ENCODE measurements around the gene FCGR2B. TPM values are rescaled to one million over a fixed set of nuclear protein-coding genes. Genes with fewer than 3 reads are reported as not detected.

FCGR2B gene
- total and polyA plus RNA-seq, 2 donors (not counting 3 experiments of a cell fraction or from before 2014, with no cell fraction given): not detected

DNA sequence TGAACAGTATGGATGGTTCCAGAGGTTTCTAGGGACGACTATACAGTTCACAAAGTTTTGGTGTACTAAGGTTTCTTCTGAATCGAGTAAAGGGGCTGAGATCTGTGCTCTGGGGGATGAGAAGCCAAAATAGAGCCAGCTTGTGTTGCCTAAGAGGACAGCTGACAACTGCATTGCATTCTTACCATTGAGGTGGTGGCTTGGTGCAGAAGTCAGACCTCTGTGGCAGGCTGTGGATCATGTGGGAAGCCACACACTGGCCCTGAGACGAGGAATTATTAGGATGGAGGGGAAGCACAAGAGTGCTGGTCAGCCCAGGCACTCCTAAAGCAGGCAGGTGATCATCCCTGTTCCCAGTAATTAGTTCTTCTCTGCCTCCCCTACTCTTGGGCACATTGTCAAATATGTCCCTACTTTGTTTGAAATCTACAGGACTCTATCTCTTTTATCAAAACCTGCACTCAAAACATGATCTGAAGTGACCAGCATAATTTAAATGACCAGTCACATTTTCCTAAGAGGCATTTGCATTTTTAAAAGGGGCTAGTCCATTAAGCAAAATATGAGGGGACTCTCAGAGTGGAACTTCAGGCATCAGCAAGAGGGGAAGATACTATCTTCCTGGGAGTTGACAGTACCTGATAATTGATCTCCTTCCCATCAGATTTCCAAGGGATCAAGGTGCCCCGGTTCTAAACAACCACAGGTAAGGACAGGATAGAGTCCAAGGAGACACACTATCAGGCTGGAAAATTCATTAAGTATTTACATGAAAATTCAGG, 58.2 kb downstream of the FCGR2B start, which contains the start of gene FCRLB:
Gene FCRLB, plus strand, starts transcription at position 589 of the 782 bp plus-strand sequence. CDS start 1,129 bp downstream, outside the sequence.
- TF ChIP-seq EZH2 (IDR thresholded peaks at IDR 0.05; ENCODE audit: borderline replicate concordance, low read depth, low read length, severe bottlenecking): no peak
- TF ChIP-seq, protein P1, sequence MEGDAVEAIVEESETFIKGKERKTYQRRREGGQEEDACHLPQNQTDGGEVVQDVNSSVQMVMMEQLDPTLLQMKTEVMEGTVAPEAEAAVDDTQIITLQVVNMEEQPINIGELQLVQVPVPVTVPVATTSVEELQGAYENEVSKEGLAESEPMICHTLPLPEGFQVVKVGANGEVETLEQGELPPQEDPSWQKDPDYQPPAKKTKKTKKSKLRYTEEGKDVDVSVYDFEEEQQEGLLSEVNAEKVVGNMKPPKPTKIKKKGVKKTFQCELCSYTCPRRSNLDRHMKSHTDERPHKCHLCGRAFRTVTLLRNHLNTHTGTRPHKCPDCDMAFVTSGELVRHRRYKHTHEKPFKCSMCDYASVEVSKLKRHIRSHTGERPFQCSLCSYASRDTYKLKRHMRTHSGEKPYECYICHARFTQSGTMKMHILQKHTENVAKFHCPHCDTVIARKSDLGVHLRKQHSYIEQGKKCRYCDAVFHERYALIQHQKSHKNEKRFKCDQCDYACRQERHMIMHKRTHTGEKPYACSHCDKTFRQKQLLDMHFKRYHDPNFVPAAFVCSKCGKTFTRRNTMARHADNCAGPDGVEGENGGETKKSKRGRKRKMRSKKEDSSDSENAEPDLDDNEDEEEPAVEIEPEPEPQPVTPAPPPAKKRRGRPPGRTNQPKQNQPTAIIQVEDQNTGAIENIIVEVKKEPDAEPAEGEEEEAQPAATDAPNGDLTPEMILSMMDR (IDR thresholded peaks at IDR 0.05; ENCODE audit: extremely low read depth in 1 of 2, insufficient read depth in 1 of 2, low read depth in 1 of 2, low read length in 2 of 2): no peak
- TF ChIP-seq POLR2AphosphoS5 (IDR thresholded peaks at IDR 0.05; ENCODE audit: insufficient read depth, low read depth, low read length): no peak
- TF ChIP-seq JUN (IDR thresholded peaks at IDR 0.05; ENCODE audit: borderline replicate concordance, insufficient read depth, insufficient read length, low read depth): no peak
- TF ChIP-seq POLR2A (IDR thresholded peaks at IDR 0.05; ENCODE audit: low read depth, low read length): no peak
- TF ChIP-seq, protein P2, sequence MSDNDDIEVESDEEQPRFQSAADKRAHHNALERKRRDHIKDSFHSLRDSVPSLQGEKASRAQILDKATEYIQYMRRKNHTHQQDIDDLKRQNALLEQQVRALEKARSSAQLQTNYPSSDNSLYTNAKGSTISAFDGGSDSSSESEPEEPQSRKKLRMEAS (IDR thresholded peaks at IDR 0.05; ENCODE audit: insufficient read depth, insufficient read length): no peak
- TF ChIP-seq MYC (IDR thresholded peaks at IDR 0.05; ENCODE audit: low read depth, low read length): no peak
- TF ChIP-seq FOS (IDR thresholded peaks at IDR 0.05; ENCODE audit: borderline replicate concordance, insufficient read depth, low read length): no peak
- TF ChIP-seq GATA2 (IDR thresholded peaks at IDR 0.05; ENCODE audit: insufficient read depth, insufficient read length, low read depth, low read length): no peak
- POLR2A ChIA-PET: no interaction called here
- Histone ChIP-seq H2AFZ (ENCODE audit: low read depth, low read length) (no peak within 1 kb of the TSS), H3K4me3 (replicated peaks in 1 of 3; ENCODE audit: insufficient read depth in 1 of 3, low read depth in 1 of 3, low read length in 3 of 3) (no peak within 1 kb of the TSS), H3K9me1 (replicated peaks; ENCODE audit: control insufficient read depth, extremely low read depth, insufficient read depth, low read length) (no peaks in the 10 kb centered on the region), H3K4me1 (ENCODE audit: control insufficient read depth, extremely low read depth, insufficient read depth, low read length) (peaks cover 4% of the 10 kb centered on the region), H3K36me3 (ENCODE audit: control insufficient read depth in 2 of 2, extremely low read depth in 1 of 2, insufficient read depth in 2 of 2, low read length in 2 of 2) (no peaks in the 10 kb centered on the region), H3K4me2 (ENCODE audit: insufficient read depth, low read length) (no peak within 1 kb of the TSS), H4K20me1 (replicated peaks; ENCODE audit: control insufficient read depth, extremely low read depth, insufficient read depth, low read length) (no peaks in the 10 kb centered on the region), H3K9me3 (replicated peaks; ENCODE audit: control insufficient read depth, insufficient read depth, low read length) (no peaks in the 10 kb centered on the region), H3K27ac (ENCODE audit: insufficient read depth, low read depth, low read length) (no peak within 1 kb of the TSS), H3K9ac (replicated peaks; ENCODE audit: extremely low read depth, insufficient read depth, low read length) (no peak within 1 kb of the TSS), H3K79me2 (ENCODE audit: control insufficient read depth, insufficient read depth, low read length) (no peaks in the 10 kb centered on the region), H3K27me3 (ENCODE audit: control insufficient read depth in 2 of 2, insufficient read depth in 2 of 2, low read length in 2 of 2) (peaks cover 8 to 16% of the 10 kb centered on the region in 2 experiments)
- DNase-seq (ENCODE audit: low read depth, low spot score) (no peak), FAIRE-seq (no peak)
- BruUV-seq (replicated peaks): no TSS peak
- CTCF ChIA-PET: no interaction called here
- intact Hi-C loops (cut with micrococcal nuclease) (no loop called here), dilution Hi-C loops (cut with MboI; ENCODE audit: extremely low pct_ligation_motif_present, low sequenced_read_pairs) (no loop called here)

Measured in endothelial cell of umbilical vein (primary cell).